H1 (cell line): ENCODE results near the gene PLEKHA5. TPM values are rescaled to one million over a fixed set of nuclear protein-coding genes. Genes with fewer than 3 reads are reported as not detected.

Experiments
- polyA plus RNA-seq, 7 experiments: library from polyadenylated mRNA; depleted of rRNA in 3 of 7; stranded (reverse) in 5 of 7; unstranded in 2 of 7; fragments of >200 nt in 5 of 7; fragments of 200-250 nt in 2 of 7; gene quantifications; 1 replicate in 5 of 7; 2 replicates in 1 of 7; 4 replicates in 1 of 7; pipeline versions ENCODE4 v1.2.1 to v1.2.3, GENCODE V29; 2011 to 2013; ENCODE audit warnings: missing spikeins in 2 of 7, mixed read lengths in 2 of 7
- total RNA-seq: library from RNA; stranded (reverse); fragmentation: NEBNext Ultra II Directional; extraction: Animal tissue kit (Norgen Biotek cat#: 25700); gene quantifications from 2 replicates; pipeline ENCODE4 v1.2.1, GENCODE V29; 2021
- TF ChIP-seq, protein P1 (sequence below): fragments of 300-600 bp; sonication (generic); IDR thresholded peaks from 2 replicates; pipeline ENCODE4 v1.7.1; 2012; ENCODE audit warnings: low read length, moderate library complexity, mild to moderate bottlenecking, inconsistent platforms; ENCODE audit not compliant: insufficient replicate concordance

The PLEKHA5 gene
- total and polyA plus RNA-seq, 2 of the 8 experiments (the other 6 are each of a cell fraction or from before 2014, with no cell fraction given), result 17.2 to 66.1 TPM

DNA sequence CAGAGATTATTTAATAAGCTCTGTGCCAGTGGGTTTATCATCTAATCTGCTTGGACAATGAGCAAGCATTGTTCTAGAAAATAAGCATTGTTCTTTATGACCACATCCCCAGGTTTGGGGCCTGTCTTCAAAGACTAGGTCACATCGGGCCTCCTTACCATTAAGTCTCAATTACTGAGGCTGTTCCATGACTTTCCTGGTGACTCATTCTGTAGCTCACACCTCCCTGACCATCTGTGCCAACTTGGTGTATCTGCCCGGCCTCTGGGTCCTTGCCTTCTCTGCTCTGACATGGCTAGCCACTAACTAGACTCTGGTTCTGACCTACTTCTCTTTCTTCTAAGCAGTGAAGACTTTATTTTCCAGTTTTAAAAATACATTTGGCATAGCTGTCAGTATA is 44.4 kb upstream of the PLEKHA5 start (continued):
- TF ChIP-seq, protein P1, sequence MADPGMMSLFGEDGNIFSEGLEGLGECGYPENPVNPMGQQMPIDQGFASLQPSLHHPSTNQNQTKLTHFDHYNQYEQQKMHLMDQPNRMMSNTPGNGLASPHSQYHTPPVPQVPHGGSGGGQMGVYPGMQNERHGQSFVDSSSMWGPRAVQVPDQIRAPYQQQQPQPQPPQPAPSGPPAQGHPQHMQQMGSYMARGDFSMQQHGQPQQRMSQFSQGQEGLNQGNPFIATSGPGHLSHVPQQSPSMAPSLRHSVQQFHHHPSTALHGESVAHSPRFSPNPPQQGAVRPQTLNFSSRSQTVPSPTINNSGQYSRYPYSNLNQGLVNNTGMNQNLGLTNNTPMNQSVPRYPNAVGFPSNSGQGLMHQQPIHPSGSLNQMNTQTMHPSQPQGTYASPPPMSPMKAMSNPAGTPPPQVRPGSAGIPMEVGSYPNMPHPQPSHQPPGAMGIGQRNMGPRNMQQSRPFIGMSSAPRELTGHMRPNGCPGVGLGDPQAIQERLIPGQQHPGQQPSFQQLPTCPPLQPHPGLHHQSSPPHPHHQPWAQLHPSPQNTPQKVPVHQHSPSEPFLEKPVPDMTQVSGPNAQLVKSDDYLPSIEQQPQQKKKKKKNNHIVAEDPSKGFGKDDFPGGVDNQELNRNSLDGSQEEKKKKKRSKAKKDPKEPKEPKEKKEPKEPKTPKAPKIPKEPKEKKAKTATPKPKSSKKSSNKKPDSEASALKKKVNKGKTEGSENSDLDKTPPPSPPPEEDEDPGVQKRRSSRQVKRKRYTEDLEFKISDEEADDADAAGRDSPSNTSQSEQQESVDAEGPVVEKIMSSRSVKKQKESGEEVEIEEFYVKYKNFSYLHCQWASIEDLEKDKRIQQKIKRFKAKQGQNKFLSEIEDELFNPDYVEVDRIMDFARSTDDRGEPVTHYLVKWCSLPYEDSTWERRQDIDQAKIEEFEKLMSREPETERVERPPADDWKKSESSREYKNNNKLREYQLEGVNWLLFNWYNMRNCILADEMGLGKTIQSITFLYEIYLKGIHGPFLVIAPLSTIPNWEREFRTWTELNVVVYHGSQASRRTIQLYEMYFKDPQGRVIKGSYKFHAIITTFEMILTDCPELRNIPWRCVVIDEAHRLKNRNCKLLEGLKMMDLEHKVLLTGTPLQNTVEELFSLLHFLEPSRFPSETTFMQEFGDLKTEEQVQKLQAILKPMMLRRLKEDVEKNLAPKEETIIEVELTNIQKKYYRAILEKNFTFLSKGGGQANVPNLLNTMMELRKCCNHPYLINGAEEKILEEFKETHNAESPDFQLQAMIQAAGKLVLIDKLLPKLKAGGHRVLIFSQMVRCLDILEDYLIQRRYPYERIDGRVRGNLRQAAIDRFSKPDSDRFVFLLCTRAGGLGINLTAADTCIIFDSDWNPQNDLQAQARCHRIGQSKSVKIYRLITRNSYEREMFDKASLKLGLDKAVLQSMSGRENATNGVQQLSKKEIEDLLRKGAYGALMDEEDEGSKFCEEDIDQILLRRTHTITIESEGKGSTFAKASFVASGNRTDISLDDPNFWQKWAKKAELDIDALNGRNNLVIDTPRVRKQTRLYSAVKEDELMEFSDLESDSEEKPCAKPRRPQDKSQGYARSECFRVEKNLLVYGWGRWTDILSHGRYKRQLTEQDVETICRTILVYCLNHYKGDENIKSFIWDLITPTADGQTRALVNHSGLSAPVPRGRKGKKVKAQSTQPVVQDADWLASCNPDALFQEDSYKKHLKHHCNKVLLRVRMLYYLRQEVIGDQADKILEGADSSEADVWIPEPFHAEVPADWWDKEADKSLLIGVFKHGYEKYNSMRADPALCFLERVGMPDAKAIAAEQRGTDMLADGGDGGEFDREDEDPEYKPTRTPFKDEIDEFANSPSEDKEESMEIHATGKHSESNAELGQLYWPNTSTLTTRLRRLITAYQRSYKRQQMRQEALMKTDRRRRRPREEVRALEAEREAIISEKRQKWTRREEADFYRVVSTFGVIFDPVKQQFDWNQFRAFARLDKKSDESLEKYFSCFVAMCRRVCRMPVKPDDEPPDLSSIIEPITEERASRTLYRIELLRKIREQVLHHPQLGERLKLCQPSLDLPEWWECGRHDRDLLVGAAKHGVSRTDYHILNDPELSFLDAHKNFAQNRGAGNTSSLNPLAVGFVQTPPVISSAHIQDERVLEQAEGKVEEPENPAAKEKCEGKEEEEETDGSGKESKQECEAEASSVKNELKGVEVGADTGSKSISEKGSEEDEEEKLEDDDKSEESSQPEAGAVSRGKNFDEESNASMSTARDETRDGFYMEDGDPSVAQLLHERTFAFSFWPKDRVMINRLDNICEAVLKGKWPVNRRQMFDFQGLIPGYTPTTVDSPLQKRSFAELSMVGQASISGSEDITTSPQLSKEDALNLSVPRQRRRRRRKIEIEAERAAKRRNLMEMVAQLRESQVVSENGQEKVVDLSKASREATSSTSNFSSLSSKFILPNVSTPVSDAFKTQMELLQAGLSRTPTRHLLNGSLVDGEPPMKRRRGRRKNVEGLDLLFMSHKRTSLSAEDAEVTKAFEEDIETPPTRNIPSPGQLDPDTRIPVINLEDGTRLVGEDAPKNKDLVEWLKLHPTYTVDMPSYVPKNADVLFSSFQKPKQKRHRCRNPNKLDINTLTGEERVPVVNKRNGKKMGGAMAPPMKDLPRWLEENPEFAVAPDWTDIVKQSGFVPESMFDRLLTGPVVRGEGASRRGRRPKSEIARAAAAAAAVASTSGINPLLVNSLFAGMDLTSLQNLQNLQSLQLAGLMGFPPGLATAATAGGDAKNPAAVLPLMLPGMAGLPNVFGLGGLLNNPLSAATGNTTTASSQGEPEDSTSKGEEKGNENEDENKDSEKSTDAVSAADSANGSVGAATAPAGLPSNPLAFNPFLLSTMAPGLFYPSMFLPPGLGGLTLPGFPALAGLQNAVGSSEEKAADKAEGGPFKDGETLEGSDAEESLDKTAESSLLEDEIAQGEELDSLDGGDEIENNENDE, result no peak
